GM12878 (cell line): ENCODE results near the gene FABP1. TPM values are rescaled to one million over a fixed set of nuclear protein-coding genes. Genes with fewer than 3 reads are reported as not detected.

ENCODE experiments used
- BCL3 ChIP-seq: IDR thresholded peaks from 2 replicates; pipeline ENCODE4 v1.6.1; 2011; ENCODE audit warnings: borderline replicate concordance, low read depth, mild to moderate bottlenecking, moderate library complexity, low read length; ENCODE audit not compliant: insufficient read depth, poor library complexity, severe bottlenecking
- CUX1 ChIP-seq: IDR thresholded peaks from 2 replicates; pipeline ENCODE4 v1.6.1; 2012; ENCODE audit warnings: improper control_type of control experiment, low read depth, low read length; ENCODE audit not compliant: insufficient replicate concordance
- EED ChIP-seq: sonication (generic); IDR thresholded peaks from 2 replicates; pipeline ENCODE4 v1.6.1; 2016; ENCODE audit warnings: antibody characterized with exemption, low read depth
- RUNX3 ChIP-seq: IDR thresholded peaks from 2 replicates; pipeline ENCODE4 v1.6.1; 2012; ENCODE audit warnings: low read length, inconsistent platforms
- SIN3A ChIP-seq: IDR thresholded peaks from 2 replicates; pipeline ENCODE4 v1.6.1; 2012; ENCODE audit warnings: low read depth, low read length, improper control_type of control experiment
- SPI1 ChIP-seq: IDR thresholded peaks from 2 replicates; pipeline ENCODE4 v1.6.1; 2011; ENCODE audit warnings: low read depth, mild to moderate bottlenecking, low read length, moderate library complexity, borderline replicate concordance; ENCODE audit not compliant: insufficient read depth
- SRF ChIP-seq, 2 experiments: IDR thresholded peaks; 2 replicates each; pipeline ENCODE4 v1.6.1; 2011; ENCODE audit warnings: low read depth in 2 of 2, low read length in 2 of 2, mild to moderate bottlenecking in 1 of 2, moderate library complexity in 1 of 2
- polyA plus RNA-seq, 11 experiments: library from polyadenylated mRNA; depleted of rRNA in 4 of 11; unstranded in 6 of 11; stranded (reverse) in 5 of 11; fragments of >200 nt; fragmentation: Nextera tagmentation in 4 of 11; fragmentation: Illumina TruSeq in 1 of 11; extraction: Ambion mirVana in 4 of 11; extraction: Trizol in 1 of 11; gene quantifications; 1 replicate in 1 of 11; 2 replicates in 10 of 11; pipeline versions ENCODE4 v1.2.1 to v1.2.3, GENCODE V29; 2011 to 2016; ENCODE audit warnings: inconsistent platforms in 2 of 11, missing spikeins in 2 of 11, low read depth in 1 of 11
- total RNA-seq, 4 experiments: library from RNA; depleted of rRNA in 3 of 4; stranded (reverse); fragments of >200 nt in 3 of 4; fragmentation: Illumina TruSeq in 1 of 4; extraction: Trizol in 1 of 4; gene quantifications; 2 replicates each; pipeline versions ENCODE4 v1.2.1 to v1.2.3, GENCODE V29; 2013 to 2021
- TF ChIP-seq, protein P1 (sequence below): IDR thresholded peaks from 2 replicates; pipeline ENCODE4 v1.6.1; 2012; ENCODE audit warnings: mild to moderate bottlenecking, low read depth, low read length
- TF ChIP-seq, protein P2 (sequence below): fragments of 450-650 bp; IDR thresholded peaks from 2 replicates; pipeline ENCODE4 v1.6.1; 2018; ENCODE audit warnings: mild to moderate bottlenecking, low read depth, moderate library complexity; ENCODE audit not compliant: partially characterized antibody

The FABP1 gene
- total and polyA plus RNA-seq, 10 of the 15 experiments (the other 5 are each of a cell fraction or from before 2014, with no cell fraction given): not detected

- TF ChIP-seq CUX1 (no peak), RUNX3 (no peak), SRF (IDR thresholded peaks at IDR 0.05; ENCODE audit: low read depth in 2 of 2, low read length in 2 of 2) (no peak), SPI1 (no peak), EED (no peak), SIN3A (no peak), BCL3 (no peak)
- TF ChIP-seq, protein P1, sequence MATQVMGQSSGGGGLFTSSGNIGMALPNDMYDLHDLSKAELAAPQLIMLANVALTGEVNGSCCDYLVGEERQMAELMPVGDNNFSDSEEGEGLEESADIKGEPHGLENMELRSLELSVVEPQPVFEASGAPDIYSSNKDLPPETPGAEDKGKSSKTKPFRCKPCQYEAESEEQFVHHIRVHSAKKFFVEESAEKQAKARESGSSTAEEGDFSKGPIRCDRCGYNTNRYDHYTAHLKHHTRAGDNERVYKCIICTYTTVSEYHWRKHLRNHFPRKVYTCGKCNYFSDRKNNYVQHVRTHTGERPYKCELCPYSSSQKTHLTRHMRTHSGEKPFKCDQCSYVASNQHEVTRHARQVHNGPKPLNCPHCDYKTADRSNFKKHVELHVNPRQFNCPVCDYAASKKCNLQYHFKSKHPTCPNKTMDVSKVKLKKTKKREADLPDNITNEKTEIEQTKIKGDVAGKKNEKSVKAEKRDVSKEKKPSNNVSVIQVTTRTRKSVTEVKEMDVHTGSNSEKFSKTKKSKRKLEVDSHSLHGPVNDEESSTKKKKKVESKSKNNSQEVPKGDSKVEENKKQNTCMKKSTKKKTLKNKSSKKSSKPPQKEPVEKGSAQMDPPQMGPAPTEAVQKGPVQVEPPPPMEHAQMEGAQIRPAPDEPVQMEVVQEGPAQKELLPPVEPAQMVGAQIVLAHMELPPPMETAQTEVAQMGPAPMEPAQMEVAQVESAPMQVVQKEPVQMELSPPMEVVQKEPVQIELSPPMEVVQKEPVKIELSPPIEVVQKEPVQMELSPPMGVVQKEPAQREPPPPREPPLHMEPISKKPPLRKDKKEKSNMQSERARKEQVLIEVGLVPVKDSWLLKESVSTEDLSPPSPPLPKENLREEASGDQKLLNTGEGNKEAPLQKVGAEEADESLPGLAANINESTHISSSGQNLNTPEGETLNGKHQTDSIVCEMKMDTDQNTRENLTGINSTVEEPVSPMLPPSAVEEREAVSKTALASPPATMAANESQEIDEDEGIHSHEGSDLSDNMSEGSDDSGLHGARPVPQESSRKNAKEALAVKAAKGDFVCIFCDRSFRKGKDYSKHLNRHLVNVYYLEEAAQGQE: no peak
- TF ChIP-seq, protein P2, sequence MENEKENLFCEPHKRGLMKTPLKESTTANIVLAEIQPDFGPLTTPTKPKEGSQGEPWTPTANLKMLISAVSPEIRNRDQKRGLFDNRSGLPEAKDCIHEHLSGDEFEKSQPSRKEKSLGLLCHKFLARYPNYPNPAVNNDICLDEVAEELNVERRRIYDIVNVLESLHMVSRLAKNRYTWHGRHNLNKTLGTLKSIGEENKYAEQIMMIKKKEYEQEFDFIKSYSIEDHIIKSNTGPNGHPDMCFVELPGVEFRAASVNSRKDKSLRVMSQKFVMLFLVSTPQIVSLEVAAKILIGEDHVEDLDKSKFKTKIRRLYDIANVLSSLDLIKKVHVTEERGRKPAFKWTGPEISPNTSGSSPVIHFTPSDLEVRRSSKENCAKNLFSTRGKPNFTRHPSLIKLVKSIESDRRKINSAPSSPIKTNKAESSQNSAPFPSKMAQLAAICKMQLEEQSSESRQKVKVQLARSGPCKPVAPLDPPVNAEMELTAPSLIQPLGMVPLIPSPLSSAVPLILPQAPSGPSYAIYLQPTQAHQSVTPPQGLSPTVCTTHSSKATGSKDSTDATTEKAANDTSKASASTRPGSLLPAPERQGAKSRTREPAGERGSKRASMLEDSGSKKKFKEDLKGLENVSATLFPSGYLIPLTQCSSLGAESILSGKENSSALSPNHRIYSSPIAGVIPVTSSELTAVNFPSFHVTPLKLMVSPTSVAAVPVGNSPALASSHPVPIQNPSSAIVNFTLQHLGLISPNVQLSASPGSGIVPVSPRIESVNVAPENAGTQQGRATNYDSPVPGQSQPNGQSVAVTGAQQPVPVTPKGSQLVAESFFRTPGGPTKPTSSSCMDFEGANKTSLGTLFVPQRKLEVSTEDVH: no peak
Measured at GRCh38 chr2:88144914-88145497, 17.1 kb upstream of the FABP1 start (continued).
